K562 (cell line): ENCODE measurements around the gene KMT2D.

Experiments
- BACH1 ChIP-seq: fragments of 200-800 bp; sonication (Bioruptor generic); IDR thresholded peaks from 2 replicates; pipeline ENCODE4 v1.6.1; 2016; ENCODE audit warnings: missing genetic modification characterization, missing compliant biosample characterization
- FOXK1 ChIP-seq: sonication (generic); formaldehyde crosslinking; IDR thresholded peaks from 2 replicates; pipeline ENCODE4 v1.8.0; 2022; ENCODE audit warnings: missing genetic modification reagents, mild to moderate bottlenecking, borderline replicate concordance
- GATAD2B ChIP-seq: fragments of 450-650 bp; IDR thresholded peaks from 2 replicates; pipeline ENCODE4 v1.6.1; 2017; ENCODE audit warnings: mild to moderate bottlenecking, borderline replicate concordance
- HSF4 ChIP-seq: fragments of 250-450 bp; sonication (Bioruptor Pico); IDR thresholded peaks from 2 replicates; pipeline ENCODE4 v2.1.2; 2022; ENCODE audit warnings: mild to moderate bottlenecking, moderate library complexity, borderline replicate concordance
- NCOR1 ChIP-seq: fragments of 450-650 bp; IDR thresholded peaks from 2 replicates; pipeline ENCODE4 v1.6.1; 2016; ENCODE audit warnings: mild to moderate bottlenecking, moderate library complexity
- NFE2 ChIP-seq: IDR thresholded peaks from 2 replicates; pipeline ENCODE4 v1.6.1; 2014; ENCODE audit warnings: antibody characterized with exemption, low read depth
- RBBP5 ChIP-seq: fragments of 200-600 bp; sonication (generic); IDR thresholded peaks from 2 replicates; pipeline ENCODE4 v1.6.1; 2012; ENCODE audit warnings: borderline replicate concordance, mild to moderate bottlenecking, low read length, control low read depth, inconsistent platforms; ENCODE audit not compliant: insufficient read depth, poor library complexity, severe bottlenecking
- SMC3 ChIP-seq: conservative IDR thresholded peaks from 2 replicates; pipeline ENCODE4 v1.6.1; 2011; ENCODE audit warnings: low read depth, low read length, improper control_type of control experiment; ENCODE audit not compliant: insufficient read depth
- SRF ChIP-seq, 2 experiments: fragments of 250-450, 450-650 bp in 1 of 2; sonication (Bioruptor Pico) in 1 of 2; sonication (generic) in 1 of 2; formaldehyde crosslinking; IDR thresholded peaks; 2 replicates each; pipeline versions ENCODE4 v1.5.0 to v1.5.1; 2020 to 2022; ENCODE audit warnings: mild to moderate bottlenecking in 1 of 2, missing genetic modification reagents in 1 of 2
- TF ChIP-seq, protein P1 (sequence below), 3 experiments: IDR thresholded peaks in 2 of 3; conservative IDR thresholded peaks in 1 of 3; 2 replicates each; pipeline ENCODE4 v1.5.1; 2011 to 2012; ENCODE audit warnings: low read length in 3 of 3, mild to moderate bottlenecking in 3 of 3, control low read depth in 2 of 3, improper control_type of control experiment in 1 of 3, inconsistent platforms in 1 of 3, low read depth in 1 of 3, mixed read lengths in 1 of 3, moderate library complexity in 1 of 3; ENCODE audit not compliant: insufficient read depth in 2 of 3
- TF ChIP-seq, protein P2 (sequence below): sonication (generic); formaldehyde crosslinking; IDR thresholded peaks from 2 replicates; pipeline ENCODE4 v1.8.0; 2022; ENCODE audit warnings: mild to moderate bottlenecking, low read depth, missing genetic modification reagents
- TF ChIP-seq, protein P3 (sequence below): fragments of 150-350 bp; IDR thresholded peaks from 2 replicates; pipeline ENCODE4 v1.6.1; 2014; ENCODE audit warnings: low read depth, mild to moderate bottlenecking, low read length, borderline replicate concordance

DNA sequence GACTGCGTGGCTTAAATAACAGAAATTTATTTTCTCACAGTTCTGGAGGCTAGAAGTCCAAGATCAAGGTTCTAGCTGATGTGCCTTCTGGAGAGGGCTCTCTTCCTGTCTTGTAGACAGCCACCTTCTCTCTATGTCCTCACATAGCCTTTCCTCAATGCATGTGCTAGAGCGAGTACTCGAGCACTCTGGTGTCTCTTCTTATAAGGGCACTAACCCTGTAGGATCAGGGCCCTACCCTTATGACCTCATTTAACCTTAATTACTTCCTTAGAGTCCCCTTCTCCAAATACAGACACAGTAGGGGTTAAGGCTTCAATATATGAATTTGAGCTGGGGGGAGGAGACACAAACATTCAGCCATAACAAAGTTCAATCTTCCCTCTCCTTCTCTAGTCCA lies 23.8 kb upstream of the KMT2D start:
- no peak for TF ChIP-seq BACH1
- no peak for TF ChIP-seq SMC3
- TF ChIP-seq, protein P1, sequence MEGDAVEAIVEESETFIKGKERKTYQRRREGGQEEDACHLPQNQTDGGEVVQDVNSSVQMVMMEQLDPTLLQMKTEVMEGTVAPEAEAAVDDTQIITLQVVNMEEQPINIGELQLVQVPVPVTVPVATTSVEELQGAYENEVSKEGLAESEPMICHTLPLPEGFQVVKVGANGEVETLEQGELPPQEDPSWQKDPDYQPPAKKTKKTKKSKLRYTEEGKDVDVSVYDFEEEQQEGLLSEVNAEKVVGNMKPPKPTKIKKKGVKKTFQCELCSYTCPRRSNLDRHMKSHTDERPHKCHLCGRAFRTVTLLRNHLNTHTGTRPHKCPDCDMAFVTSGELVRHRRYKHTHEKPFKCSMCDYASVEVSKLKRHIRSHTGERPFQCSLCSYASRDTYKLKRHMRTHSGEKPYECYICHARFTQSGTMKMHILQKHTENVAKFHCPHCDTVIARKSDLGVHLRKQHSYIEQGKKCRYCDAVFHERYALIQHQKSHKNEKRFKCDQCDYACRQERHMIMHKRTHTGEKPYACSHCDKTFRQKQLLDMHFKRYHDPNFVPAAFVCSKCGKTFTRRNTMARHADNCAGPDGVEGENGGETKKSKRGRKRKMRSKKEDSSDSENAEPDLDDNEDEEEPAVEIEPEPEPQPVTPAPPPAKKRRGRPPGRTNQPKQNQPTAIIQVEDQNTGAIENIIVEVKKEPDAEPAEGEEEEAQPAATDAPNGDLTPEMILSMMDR (IDR thresholded peaks at IDR 0.05 in 2 of 3, conservative IDR thresholded peaks at IDR 0.05 in 1 of 3; ENCODE audit: insufficient read depth in 2 of 3, low read depth in 1 of 3, low read length in 3 of 3) = no peak
- TF ChIP-seq SRF (CRISPR knock-in tag; IDR thresholded peaks at IDR 0.05) = no peak
- no peak for TF ChIP-seq NCOR1
- no peak for TF ChIP-seq HSF4 (CRISPR knock-in tag)
- no peak for TF ChIP-seq FOXK1 (CRISPR knock-in tag)
- no peak for TF ChIP-seq GATAD2B
- TF ChIP-seq RBBP5 = no peak
- TF ChIP-seq NFE2 = no peak
- TF ChIP-seq, protein P2, sequence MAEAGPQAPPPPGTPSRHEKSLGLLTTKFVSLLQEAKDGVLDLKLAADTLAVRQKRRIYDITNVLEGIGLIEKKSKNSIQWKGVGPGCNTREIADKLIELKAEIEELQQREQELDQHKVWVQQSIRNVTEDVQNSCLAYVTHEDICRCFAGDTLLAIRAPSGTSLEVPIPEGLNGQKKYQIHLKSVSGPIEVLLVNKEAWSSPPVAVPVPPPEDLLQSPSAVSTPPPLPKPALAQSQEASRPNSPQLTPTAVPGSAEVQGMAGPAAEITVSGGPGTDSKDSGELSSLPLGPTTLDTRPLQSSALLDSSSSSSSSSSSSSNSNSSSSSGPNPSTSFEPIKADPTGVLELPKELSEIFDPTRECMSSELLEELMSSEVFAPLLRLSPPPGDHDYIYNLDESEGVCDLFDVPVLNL (CRISPR knock-in tag) = no peak
- TF ChIP-seq, protein P3, sequence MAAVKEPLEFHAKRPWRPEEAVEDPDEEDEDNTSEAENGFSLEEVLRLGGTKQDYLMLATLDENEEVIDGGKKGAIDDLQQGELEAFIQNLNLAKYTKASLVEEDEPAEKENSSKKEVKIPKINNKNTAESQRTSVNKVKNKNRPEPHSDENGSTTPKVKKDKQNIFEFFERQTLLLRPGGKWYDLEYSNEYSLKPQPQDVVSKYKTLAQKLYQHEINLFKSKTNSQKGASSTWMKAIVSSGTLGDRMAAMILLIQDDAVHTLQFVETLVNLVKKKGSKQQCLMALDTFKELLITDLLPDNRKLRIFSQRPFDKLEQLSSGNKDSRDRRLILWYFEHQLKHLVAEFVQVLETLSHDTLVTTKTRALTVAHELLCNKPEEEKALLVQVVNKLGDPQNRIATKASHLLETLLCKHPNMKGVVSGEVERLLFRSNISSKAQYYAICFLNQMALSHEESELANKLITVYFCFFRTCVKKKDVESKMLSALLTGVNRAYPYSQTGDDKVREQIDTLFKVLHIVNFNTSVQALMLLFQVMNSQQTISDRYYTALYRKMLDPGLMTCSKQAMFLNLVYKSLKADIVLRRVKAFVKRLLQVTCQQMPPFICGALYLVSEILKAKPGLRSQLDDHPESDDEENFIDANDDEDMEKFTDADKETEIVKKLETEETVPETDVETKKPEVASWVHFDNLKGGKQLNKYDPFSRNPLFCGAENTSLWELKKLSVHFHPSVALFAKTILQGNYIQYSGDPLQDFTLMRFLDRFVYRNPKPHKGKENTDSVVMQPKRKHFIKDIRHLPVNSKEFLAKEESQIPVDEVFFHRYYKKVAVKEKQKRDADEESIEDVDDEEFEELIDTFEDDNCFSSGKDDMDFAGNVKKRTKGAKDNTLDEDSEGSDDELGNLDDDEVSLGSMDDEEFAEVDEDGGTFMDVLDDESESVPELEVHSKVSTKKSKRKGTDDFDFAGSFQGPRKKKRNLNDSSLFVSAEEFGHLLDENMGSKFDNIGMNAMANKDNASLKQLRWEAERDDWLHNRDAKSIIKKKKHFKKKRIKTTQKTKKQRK = no peak
